Tibial nerve (tissue), 4 donors: ENCODE results near the gene YIPF2.

ENCODE experiments used
- EP300 ChIP-seq, 2 donors: sonication (generic); formaldehyde crosslinking; IDR thresholded peaks; one replicate each; pipeline ENCODE4 v1.6.1; 2017; ENCODE audit warnings: antibody characterized with exemption in 2 of 2, mild to moderate bottlenecking in 1 of 2
- TF ChIP-seq, protein P1 (sequence below), 5 experiments: fragments of 200-600 bp in 3 of 5; fragments of 450-650 bp in 2 of 5; sonication (generic) in 3 of 5; IDR thresholded peaks; one replicate each; pipeline ENCODE4 v1.5.1; 2016 to 2019; ENCODE audit warnings: antibody characterized with exemption in 5 of 5, mild to moderate bottlenecking in 3 of 5, moderate library complexity in 2 of 5

DNA sequence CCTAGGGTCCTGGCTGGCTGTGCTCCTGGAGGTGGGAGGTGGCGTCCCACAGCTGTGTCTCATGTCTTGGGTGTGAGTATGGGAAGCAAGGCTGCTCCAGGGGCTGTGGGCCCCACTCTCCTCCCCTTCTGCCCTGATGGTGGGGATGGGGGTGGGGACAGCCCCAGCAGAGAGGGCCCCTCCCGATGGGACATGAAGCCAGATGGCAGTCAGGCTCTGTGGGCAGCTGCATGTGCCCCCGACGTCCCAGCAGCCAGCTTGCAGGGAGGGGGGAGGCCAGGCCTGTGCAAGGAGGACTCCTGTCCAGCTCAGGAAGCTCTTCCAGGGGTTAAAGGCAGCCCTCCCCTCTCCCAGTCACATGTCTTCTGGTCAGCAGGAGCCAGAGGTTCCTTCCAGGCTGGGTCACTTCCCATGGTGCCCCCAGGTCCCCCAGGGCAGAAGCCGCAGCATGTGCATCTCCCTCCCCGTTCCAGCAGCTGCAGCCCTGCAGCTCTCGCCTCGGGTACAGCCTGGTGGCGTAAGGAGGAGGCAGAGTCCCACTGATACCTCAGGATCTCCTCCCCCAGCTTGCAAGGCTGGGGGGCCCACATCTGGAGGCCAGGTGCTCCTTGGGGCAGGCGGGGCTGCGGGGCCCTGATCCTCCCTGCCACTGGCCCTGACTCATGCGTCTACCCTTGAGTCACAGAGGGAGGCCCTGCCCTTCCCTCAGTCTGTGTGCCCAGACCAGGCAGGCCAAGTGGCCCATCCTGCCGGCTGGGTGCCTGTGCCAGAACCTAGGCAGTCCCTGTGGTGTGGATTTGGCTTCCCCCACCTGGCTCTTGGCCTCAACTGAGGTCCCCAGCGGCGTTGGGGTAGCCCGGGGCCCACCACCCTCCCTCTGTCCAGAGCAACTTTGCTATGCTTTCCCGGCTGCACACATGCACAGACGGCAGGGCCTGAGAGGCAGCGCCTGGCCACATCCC is 13.0 kb downstream of the YIPF2 start:
- TF ChIP-seq, protein P1, sequence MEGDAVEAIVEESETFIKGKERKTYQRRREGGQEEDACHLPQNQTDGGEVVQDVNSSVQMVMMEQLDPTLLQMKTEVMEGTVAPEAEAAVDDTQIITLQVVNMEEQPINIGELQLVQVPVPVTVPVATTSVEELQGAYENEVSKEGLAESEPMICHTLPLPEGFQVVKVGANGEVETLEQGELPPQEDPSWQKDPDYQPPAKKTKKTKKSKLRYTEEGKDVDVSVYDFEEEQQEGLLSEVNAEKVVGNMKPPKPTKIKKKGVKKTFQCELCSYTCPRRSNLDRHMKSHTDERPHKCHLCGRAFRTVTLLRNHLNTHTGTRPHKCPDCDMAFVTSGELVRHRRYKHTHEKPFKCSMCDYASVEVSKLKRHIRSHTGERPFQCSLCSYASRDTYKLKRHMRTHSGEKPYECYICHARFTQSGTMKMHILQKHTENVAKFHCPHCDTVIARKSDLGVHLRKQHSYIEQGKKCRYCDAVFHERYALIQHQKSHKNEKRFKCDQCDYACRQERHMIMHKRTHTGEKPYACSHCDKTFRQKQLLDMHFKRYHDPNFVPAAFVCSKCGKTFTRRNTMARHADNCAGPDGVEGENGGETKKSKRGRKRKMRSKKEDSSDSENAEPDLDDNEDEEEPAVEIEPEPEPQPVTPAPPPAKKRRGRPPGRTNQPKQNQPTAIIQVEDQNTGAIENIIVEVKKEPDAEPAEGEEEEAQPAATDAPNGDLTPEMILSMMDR (IDR thresholded peaks at IDR 0.05) = no peak
- TF ChIP-seq EP300 (IDR thresholded peaks at IDR 0.05) = peak in 1 of 2 donors; percentile 35
